ENCODE data around the gene ALMS1. TPM values are rescaled to one million over a fixed set of nuclear protein-coding genes. Genes with fewer than 3 reads are reported as not detected.

ALMS1 gene
- polyA plus RNA-seq, 3 donors, result 0.55 to 5.2 (median 0.64) TPM

DNA sequence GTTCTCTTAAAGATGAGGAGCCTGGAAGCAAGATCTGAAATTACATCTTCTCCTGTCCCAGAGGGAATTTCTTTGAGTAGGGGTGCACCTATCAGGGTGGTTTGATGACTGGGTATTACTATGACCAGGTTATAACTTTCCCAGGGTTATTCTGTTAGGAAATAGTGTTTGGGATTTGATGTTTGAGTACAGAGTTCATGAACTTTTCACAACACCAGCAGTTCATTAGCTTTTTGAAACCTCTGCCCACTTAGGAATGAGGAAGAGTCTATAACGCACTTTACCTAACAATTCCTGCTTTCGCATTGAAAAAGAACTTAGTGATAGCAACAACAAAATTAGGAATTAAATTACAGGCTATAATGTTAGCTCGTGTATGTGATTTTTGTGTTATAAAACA lies 58.6 kb downstream of the ALMS1 start:
- Histone ChIP-seq H4K20me1 (ENCODE audit: insufficient read depth, low read length) (no peaks in the 10 kb centered on the region), H3K9me3 (replicated peaks in 1 of 2; ENCODE audit: control insufficient read depth in 1 of 2, insufficient read depth in 1 of 2, low read length in 2 of 2) (no peaks in the 10 kb centered on the region), H3K36me3 (replicated peaks in 1 of 2; ENCODE audit: control insufficient read depth in 1 of 2, insufficient read depth in 2 of 2, low read length in 2 of 2) (peaks cover 9 to 22% of the 10 kb centered on the region in 2 donors), H3K4me2 (replicated peaks; ENCODE audit: extremely low read depth, low read length, poor library complexity, severe bottlenecking) (no peak overlapping the region), H3K79me2 (ENCODE audit: insufficient read depth, low read length) (no peaks in the 10 kb centered on the region), H2AFZ (ENCODE audit: insufficient read depth, low read depth, low read length, poor library complexity, severe bottlenecking) (no peak overlapping the region), H3K4me3 (replicated peaks in 1 of 3; ENCODE audit: low read depth in 2 of 3, low read length in 3 of 3) (no peak overlapping the region), H3K27me3 (ENCODE audit: control insufficient read depth in 2 of 2, insufficient read depth in 2 of 2, low read length in 2 of 2) (no peaks in the 10 kb centered on the region), H3K4me1 (ENCODE audit: control insufficient read depth in 1 of 2, insufficient read depth in 2 of 2, low read length in 2 of 2) (no peaks in the 10 kb centered on the region), H3K9ac (ENCODE audit: insufficient read depth, low read length, poor library complexity, severe bottlenecking) (no peak overlapping the region), H3K27ac (ENCODE audit: low read depth in 1 of 2, low read length in 2 of 2) (no peak overlapping the region)
- H3K27ac Mint-ChIP-seq, result peak overlapping the region in 1 of 7 donors; percentile 57
- TF ChIP-seq, protein P1, sequence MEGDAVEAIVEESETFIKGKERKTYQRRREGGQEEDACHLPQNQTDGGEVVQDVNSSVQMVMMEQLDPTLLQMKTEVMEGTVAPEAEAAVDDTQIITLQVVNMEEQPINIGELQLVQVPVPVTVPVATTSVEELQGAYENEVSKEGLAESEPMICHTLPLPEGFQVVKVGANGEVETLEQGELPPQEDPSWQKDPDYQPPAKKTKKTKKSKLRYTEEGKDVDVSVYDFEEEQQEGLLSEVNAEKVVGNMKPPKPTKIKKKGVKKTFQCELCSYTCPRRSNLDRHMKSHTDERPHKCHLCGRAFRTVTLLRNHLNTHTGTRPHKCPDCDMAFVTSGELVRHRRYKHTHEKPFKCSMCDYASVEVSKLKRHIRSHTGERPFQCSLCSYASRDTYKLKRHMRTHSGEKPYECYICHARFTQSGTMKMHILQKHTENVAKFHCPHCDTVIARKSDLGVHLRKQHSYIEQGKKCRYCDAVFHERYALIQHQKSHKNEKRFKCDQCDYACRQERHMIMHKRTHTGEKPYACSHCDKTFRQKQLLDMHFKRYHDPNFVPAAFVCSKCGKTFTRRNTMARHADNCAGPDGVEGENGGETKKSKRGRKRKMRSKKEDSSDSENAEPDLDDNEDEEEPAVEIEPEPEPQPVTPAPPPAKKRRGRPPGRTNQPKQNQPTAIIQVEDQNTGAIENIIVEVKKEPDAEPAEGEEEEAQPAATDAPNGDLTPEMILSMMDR (IDR thresholded peaks at IDR 0.05), result no peak
- no peak for DNase-seq
- intact Hi-C loops (cut with micrococcal nuclease), result no loop called here
- H3K9me3 Mint-ChIP-seq, result peaks cover 0 to 2% (median 0%) of the 10 kb centered on the region in 7 donors
- H3K4me1 Mint-ChIP-seq, result no peaks in the 10 kb centered on the region
- H3K4me3 Mint-ChIP-seq, result no peak overlapping the region
- no peaks in the 10 kb centered on the region for H3K27me3 Mint-ChIP-seq (ENCODE audit: low read depth in 3 of 3)
- WGBS (ENCODE audit: insufficient coverage), result no CpG with 5 or more reads among the region's 3 CpGs
- H3K36me3 Mint-ChIP-seq, result peaks cover 40 to 45% of the 10 kb centered on the region in 2 donors

GRCh38 chr2:73448856-73449255 lies 63.2 kb downstream of the ALMS1 start:
- no peaks in the 10 kb centered on the region for H3K9me3 ChIP-seq (replicated peaks in 1 of 2; ENCODE audit: control insufficient read depth in 1 of 2, insufficient read depth in 1 of 2, low read length in 2 of 2)
- DNase-seq, result no peak
- H3K27ac ChIP-seq (ENCODE audit: low read depth in 1 of 2, low read length in 2 of 2), result no peak overlapping the region
- peaks cover 9 to 37% of the 10 kb centered on the region in 2 donors for H3K36me3 ChIP-seq (replicated peaks in 1 of 2; ENCODE audit: control insufficient read depth in 1 of 2, insufficient read depth in 2 of 2, low read length in 2 of 2)
- H3K9ac ChIP-seq (ENCODE audit: insufficient read depth, low read length, poor library complexity, severe bottlenecking), result no peak overlapping the region
- H3K4me1 Mint-ChIP-seq, result peaks cover 2% of the 10 kb centered on the region
- H3K79me2 ChIP-seq (ENCODE audit: insufficient read depth, low read length), result no peaks in the 10 kb centered on the region
- no peaks in the 10 kb centered on the region for H3K4me1 ChIP-seq (ENCODE audit: control insufficient read depth in 1 of 2, insufficient read depth in 2 of 2, low read length in 2 of 2)
- no peaks in the 10 kb centered on the region for H4K20me1 ChIP-seq (ENCODE audit: insufficient read depth, low read length)
- no peak overlapping the region for H3K4me3 Mint-ChIP-seq
- H3K27me3 ChIP-seq (ENCODE audit: control insufficient read depth in 2 of 2, insufficient read depth in 2 of 2, low read length in 2 of 2), result no peaks in the 10 kb centered on the region
- TF ChIP-seq, protein P1 (IDR thresholded peaks at IDR 0.05), result no peak
- no peak overlapping the region for H3K27ac Mint-ChIP-seq
- peaks cover 34 to 35% of the 10 kb centered on the region in 2 donors for H3K36me3 Mint-ChIP-seq
- H3K9me3 Mint-ChIP-seq, result peaks cover 0 to 6% (median 0%) of the 10 kb centered on the region in 7 donors
- H3K4me3 ChIP-seq (replicated peaks in 1 of 3; ENCODE audit: low read depth in 2 of 3, low read length in 3 of 3), result no peak overlapping the region
- intact Hi-C loops (cut with micrococcal nuclease), result no loop called here
- H3K4me2 ChIP-seq (replicated peaks; ENCODE audit: extremely low read depth, low read length, poor library complexity, severe bottlenecking), result no peak overlapping the region
- no peaks in the 10 kb centered on the region for H3K27me3 Mint-ChIP-seq (ENCODE audit: low read depth in 3 of 3)
- no peak overlapping the region for H2AFZ ChIP-seq (ENCODE audit: insufficient read depth, low read depth, low read length, poor library complexity, severe bottlenecking)
- 84% methylated on average over 3 of the region's 3 CpGs for WGBS (ENCODE audit: insufficient coverage)
